HG02870 (cell line): ENCODE data around the gene TRRAP.
"Not testable (repeated sequence)": the region's sequence is repeated elsewhere in the genome, so short reads cannot be mapped to it uniquely, and the experiment has no call there.

Source experiments
- ATAC-seq: cut with Tn5 transposase; IDR thresholded peaks from one replicate; pipeline ENCODE4 v1.9.1; 2021; ENCODE audit warnings: mild to moderate bottlenecking, moderate library complexity; ENCODE audit not compliant: unreplicated experiment

The TRRAP gene

DNA sequence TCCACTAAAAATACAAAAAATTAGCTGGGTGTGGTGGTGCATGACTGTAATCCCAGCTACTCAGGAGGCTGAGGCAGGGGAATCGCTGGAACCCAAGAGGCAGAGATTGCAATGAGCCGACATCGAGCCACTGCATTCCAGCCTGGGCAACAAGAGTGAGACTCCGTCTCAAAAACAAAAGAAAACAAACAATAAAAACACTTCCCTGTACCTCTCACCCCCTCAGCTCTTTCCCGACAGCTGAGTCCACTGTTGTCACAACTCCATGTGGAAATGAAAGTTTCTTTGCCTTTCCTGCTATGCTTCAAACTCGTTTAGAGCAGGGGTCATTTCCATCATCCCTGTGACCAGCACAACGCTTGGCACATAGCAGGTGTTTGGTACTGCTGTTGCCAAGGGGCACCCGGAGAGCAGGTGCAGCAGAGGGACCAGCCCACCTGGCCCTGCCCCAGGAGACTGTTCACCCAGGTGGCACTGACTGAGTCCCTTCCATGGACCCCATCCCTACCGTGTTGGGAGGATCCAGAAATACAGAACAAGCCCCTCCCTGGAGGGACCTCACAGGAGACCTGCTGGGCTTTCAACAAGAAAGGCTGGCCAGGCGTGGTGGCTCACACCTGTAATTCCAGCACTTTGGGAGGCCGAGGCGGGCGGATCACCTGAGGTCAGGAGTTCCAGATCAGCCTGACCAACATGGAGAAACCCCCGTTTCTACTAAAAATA is 13.4 kb upstream of the TRRAP start:
- no peak for ATAC-seq

DNA sequence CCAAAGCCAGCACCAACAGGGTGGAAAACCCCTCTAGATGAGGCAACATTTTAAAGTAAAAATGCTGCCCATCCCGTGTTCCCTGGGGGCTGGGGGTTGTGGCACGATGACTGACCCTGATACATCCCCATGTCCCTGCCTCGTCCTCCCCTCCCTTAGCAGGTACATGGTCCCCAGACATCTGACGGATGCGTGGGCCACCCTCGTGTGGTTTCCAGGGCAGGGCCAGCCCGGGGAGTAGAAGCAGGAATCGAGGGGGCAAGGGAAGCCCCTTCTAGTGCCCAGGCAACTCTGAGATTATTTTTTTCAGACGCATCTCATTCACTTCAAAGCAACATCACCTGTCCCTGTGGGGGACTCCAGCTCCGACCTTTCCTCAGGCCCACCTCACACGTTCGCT is 12.0 kb upstream of the TRRAP start:
- no peak for ATAC-seq

DNA sequence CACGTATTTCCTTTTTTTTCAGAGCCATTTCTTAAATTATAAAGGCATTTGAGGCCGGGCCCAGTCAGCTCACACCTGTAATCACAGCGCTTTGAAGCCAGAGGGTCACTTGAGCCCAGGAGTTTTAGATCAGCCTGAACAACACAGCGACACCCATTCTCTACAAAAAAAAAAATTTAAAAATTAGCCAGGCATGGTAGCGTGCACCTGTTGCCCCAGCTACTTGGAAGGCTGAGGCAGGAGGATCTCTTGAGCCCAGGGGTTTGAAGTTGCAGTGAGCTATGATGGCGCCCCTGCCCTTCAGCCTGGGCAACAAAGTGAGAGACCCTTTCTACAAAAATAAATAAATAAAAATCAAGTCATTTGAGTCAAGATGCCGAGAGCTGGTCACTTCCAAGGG is 11.6 kb upstream of the TRRAP start:
- no peak for ATAC-seq

DNA sequence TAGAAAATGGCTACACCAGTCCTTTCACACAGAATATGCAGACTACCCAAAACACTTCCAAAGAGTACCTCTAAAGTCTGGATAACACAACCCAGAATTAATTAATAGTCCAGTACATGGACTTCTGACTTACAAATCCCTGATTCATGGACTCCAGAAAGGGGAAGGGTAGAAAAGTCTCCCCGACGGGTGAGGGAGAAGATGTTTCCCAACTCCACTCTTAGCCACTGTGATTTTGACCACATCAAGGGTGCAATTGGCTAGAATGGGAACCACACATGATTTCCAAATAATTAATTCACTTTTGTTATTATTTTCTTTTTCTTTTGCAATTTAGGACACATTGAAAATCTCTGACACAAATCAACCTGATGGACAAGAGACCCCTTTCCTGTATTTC is 9.9 kb upstream of the TRRAP start:
- no peak for ATAC-seq

DNA sequence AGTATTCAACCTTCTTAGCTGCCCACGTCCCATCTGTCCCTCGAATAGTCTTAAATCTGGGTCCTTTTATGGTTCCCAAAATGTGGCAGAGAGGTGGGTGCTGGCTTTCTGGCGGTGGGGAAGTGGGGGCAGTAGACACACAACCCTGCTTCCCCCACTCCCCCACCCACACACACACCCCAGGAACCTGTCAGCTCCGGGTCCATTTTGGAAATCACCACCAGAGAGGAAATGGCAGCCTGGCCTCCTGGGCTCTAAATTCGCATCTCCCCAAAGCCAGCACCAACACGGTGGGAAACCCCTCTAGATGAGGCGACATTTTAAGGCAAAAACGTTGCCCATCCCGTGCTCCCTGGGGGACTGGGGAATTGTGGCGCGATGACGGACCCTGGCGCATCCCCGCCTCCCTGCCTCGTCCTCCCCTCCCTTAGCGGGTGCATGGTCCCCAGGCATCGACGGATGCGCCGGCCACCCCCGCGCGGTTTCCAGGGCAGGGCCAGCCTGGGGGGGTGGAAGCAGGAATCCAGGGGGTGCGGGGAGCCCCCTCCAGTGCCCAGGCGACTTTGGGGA is 9.2 kb upstream of the TRRAP start:
- ATAC-seq = no peak

DNA sequence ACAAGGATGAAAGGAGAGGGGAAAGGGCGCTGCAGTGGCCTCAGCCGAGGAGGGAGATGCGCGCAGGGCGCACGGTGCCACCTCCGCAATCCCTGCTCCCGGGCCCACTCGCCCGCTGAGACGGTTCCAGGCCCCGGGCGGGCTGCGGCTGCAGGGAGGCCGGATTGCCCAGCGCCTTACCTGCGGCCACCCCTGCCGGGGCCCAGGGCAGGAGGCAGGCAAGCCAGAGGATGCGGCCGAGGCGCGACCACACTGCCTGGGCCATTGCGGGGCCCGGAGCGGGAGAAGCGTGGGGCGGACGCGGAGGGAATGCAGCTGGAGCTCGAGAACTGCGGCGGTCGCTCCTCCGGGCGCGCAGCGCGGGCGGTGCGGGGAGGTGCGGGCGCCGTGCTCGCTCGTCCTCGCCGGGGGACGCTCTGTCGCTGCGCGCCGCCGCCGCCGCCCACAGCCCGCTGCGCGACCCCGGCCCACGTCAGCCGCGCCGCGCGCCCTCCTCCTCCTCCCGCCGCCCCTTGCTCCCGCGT is 8.7 kb upstream of the TRRAP start, which contains the start of gene TMEM130:
Gene TMEM130, minus strand, starts transcription at position 418 of the 524 bp plus-strand sequence. Its CDS starts 153 bp downstream, at position 265.
- no peak for ATAC-seq

DNA sequence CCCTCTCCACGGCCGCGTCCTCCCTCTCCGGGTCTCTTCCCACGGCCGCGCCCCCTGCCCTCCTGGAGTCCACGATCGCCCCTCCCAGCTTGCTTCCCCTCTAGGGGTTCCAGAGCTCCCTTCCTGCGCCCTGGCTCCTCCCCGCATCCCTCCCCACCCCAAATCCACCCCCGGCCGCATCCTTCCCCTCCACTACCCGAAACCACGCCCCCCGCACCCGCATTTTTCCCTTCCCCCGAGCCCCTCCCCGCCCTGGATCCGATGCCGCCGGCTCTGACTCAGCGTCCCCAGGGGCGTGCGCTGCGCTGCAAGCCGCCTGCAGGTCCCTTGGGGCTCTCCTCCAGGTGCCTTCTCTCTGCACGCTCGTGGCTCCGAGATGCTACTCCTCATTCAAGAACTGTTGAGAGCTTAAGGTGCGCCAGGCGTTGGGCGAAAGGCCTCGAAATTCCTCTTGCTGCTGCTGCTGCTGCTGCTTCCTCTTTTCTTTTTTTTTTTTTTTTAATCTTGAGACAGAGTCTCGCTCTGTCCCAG is 8.1 kb upstream of the TRRAP start:
- no peak for ATAC-seq

DNA sequence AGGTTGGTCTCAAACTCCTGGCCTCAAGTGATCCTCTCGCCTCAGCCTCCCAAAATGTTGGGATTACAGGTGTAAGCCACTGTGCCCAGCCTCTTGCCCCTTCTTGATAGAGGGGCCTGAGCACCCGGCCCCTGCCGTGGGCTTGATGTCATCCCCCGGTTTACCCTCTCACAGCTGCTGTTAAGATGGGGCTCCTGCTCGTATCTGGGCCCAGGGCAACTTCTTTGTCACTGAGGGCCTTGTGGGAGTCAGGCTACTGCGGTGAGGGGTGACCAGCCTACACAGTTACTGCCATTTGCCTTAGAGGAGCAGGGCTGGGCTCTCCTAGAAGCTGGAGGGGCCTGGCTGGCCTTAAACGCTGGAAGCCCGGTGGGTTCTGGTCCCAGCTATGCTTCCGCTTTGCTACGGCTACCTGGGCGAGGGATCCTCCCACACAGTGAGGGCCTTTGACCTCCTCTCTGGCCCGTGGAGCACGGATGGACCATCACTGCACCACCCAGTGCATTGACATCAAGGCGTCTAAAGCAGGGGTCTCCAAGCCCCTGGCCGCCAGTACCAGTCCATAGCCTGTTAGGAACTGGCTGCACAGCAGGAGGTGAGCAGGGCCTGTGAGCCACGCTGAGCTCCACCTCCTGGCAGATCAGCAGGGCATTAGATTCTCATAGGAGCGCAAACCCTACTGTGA is 7.4 kb upstream of the TRRAP start:
- no peak for ATAC-seq

DNA sequence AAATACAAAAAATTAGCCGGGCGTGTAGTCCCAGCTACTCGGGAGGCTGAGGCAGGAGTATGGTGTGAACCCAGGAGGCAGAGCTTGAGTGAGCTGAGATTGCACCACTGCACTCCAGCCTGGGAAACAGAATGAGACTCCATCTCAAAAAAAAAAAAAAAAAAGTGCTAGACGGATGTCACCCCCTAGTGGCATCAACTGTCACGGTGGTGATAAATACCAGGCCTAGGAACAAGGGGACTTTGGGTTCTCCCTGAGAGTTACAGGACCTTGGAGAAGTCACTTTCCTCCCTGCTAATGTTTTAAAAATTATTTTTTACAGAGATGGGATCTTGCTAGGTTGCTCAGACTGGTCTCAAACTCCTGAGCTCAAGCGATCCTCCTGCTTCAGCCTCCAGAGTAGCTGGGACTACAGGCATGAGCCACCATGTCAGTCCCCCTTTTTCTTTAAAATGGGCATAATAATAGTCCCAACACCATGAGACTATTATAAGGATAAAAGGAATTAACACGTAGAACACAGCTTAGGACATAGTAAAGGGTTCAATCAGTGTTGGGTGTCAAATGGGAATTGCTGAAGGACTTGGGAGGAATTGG is 5.9 kb upstream of the TRRAP start:
- no peak for ATAC-seq

DNA sequence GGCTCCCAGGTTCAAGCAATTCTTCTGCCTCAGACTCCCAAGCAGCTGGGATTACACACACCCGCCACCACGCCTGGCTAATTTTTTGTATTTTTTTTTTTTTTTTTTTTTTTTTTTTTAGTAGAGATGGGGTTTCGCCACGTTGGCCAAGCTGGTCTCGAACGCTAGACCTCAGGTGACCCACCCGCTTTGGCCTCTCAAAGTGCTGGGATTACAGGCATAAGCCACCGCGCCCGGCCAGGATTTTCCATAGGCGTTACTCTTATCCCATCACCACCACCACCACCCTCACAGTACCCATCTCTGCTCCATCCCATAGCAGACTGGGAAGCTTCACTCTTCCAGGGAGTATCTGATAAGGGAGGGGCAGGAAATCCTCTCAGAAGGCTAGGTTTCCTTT is 4.7 kb upstream of the TRRAP start:
- not testable (repeated sequence) for ATAC-seq

DNA sequence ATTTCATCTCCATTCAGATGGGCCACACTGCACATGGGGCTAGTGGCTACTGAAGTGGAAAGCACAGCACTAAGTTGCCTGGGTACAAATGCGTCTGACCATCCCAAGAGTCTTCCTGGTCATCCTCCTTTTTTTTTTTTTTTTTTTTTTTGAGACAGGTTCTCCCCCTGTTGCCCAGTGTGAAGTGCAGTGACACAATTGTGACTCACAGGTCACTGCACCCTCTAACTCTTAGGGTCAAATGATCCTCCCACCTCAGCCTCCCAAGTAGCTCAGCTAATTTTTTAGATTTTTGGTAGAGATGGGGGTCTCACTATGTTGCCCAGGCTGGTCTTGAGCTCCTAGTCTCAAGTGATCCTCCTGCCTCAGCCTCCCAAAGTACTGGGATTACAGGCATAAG is 3.4 kb upstream of the TRRAP start:
- ATAC-seq = no peak

DNA sequence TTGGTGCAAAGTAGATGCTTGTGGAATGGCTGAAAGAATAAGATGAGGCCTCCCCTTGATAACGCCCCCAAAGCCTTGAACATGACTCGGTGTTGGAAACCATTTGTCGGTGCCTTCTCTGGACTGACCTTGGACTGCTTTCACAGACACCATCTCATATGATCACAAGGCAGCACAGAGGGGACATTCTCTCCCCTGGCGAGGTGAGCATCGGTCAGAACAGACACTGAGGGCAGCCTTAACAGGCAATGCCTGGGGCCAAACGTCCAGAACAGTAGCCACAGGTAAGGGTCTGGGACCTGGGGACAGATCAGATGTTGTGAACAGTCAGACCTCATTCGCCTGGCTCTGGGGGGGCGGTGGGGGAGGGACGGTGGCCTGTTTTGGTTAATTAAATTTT is 2.8 kb upstream of the TRRAP start:
- ATAC-seq = no peak

DNA sequence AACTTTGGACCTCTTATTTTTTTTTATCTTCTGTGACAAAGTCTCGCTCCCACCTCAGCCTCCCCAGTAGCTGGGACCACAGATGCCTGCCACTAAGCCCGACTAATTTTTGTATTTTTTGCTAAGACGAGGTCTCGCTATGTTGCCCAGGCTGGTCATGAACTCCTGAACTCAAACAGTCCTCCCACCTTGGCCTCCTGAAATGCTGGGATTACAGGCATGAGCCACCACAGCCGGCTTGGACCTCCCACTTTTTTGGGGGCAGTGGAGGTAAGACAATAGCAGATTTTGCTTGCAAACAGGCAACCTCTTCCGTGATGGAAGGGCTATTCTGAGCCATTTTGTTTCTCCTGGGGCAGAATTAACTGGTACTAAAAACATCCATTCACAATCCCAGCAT is 1.2 kb upstream of the TRRAP start:
- no peak for ATAC-seq

DNA sequence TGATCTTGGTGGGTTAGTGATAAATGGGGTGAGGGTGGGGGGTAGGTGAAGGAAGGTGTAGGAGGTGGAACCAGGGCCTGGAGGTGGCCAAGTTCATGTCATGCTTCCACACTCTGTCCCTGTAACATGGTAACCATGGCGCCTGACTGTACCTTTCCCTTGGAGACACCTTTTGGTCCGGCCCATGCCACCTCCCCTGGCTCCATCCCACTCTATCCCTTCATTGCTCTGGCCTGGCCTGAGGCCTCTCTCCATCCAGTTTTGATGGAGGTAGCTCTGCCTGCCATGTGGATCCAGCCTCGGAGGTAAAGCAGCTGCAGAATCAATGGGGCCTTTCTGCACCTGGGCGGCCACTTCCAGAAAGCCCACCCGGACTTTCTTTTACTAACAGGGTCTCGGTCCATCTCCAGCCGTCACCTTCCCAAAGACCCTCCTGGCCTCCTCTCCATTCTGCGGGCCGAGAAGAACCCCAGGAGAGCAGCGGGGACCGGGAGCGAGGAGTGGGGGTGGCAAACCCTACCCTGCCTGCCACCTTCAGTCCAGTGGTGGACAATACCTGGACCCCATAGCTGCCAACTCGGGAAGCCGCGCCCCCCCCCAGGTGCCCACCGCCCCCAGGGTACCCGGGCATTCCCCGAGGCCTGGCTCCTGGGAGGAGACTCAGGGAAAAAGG is 504 bp upstream of the TRRAP start:
- ATAC-seq = no peak

DNA sequence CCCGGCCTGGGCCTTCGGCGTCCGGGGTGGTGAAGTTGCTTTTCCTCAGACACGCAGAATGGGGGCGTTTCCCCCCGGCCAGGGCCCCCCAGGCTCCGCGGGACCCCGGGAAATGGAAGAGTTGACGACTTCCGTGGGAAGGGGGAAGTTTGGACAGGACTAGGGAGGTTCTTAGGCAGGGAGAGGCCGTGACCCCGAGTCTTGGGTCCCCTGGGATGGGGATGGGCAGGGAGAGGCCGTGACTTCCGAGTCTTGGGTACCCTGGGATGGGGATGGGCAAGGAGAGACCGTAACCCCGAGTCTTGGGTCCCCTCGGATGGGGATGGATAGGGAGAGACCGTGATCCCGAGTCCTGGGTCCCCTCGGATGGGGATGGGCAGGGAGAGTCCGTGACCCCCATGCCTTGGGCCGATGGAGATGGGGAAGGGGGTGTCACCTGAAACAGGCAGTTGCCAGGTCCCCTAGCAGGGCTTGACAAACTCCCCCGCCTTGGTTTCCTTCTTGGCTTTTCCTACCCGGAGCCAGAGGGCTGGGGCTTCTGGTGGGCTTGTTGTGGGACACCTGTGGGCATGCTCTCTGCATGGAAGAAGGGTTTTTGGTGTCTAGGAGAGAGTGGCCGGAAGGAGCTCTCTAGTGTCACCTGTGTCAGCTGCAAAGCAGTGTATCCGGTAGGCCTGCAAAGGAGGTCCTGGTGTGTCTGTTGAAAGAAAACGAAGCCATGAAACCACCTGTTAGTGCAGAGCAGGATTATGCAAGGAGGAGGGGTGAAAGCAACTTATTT is 1.1 kb downstream of the TRRAP start:
- ATAC-seq = peak; percentile 81

DNA sequence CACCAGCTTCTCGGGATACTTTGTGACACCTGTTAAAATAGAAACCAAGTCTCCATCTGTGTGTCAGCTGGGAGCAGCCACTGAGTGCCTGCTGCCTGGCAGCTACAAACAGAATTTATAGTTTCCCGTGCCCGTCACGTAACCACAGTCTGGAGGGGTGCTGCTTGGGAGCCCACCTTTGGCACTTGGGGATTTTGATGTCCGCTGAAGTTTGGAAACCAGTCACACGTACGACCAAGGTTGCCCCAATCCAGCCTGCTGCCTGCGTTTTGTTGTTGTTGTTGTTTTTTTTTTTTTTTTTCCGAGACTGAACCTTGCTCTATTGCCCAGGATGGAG is 1.6 kb downstream of the TRRAP start:
- no peak for ATAC-seq

DNA sequence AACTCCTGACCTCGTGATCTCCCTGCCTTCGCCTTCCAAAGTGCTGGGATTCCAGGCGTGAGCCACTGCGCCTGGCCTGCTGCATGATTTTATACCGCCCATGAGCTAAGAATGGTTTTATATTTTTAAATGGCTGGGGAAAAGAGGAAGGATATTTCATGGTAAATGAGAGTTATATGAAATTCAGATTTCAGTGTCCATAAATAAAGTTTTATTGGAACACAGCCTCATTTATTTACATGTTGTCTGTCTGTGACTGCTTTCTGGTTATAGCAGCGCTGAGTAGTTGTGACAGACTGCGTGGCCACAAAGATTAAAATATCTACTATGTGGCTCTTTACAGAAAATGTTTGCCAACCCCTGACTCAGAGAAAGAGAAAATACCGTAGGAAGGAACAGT is 2.2 kb downstream of the TRRAP start:
- no peak for ATAC-seq

DNA sequence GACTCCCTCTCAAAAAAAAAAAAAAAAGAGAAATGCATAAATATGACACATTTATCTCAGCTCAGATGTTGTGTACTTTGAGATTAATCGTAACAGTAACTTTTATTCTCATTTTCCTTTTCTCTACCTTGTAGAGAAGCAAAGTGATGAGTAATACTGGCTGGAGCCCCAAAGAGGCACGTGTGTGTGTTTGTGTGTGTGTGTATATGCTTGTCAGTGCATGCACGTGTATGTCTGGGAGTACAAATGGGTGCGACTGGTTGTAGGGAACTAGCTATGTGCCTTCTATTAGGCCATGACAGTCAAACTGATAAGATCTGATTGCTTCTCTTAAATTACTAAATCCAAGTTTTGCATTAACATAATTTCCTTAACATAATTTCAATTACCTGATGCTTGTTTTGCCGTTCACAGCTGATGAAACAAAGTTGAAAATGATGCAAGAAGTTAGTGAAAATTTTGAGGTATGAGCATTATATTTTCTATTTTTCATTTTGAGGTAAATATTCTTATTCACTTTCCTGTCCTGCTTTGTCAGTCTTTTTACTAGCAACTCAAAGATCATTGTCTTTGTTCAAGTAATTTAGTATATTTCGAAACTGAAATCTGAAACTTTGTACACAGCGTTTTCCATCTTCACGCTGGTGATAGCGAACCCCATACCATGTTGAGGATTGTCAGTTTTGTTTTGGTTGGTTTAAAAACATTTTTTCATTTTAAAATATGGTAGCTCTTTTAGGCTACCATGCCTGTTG is 3.4 kb downstream of the TRRAP start:
- no peak for ATAC-seq

DNA sequence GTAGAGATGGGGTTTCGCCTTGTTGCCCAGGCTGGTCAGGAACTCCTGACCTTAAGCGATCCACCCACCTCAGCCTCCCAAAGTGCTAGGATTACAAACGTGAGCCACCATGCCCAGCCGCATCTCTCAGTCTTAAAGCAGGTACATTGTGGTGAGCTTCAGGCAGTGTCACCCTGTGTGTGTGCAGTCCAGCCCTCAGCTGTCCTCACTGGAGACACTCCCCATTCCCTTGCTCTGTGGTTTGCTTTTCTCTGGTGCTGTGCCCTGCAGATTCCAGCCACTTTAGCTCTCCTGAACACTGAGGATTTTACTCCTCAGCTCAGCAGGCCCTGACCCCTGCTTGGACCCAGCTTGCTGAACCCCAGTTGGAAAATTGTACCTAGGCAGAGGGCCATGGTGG is 6.1 kb downstream of the TRRAP start:
- ATAC-seq = no peak

DNA sequence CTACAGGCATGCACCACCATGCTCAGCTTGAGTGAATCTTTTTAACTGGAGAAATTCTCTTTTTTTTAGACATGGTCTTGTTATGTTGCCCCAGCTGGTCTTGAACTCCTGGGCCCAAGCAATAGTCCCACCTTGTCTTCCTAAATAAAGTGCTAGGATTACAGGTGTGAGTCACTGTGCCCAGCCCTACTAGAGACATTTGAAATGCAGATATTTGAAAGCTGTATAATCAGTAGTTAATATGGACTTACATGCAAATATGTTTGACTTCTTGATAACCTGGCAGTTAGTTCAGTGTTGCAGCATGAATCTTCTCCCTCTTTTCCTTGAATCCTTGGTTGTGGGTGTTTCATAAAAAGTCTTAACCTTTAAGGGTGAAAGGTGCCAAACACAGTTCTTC is 8.7 kb downstream of the TRRAP start:
- ATAC-seq = no peak
